GM23248 (cell line): ENCODE measurements around the gene TLE1. TPM values are rescaled to one million over a fixed set of nuclear protein-coding genes. Genes with fewer than 3 reads are reported as not detected.
"Not testable (repeated sequence)": the region's sequence is repeated elsewhere in the genome, so short reads cannot be mapped to it uniquely, and the experiment has no call there.

Experiments used
- DNase-seq: peaks from one replicate; pipeline ENCODE4 v3.0.0-alpha.2; 2015
- H2AFZ ChIP-seq: fragments of 200-600 bp; sonication (generic); 2 replicates; pipeline ENCODE4 v1.6.1; 2016; ENCODE audit warnings: antibody characterized with exemption
- H3F3A ChIP-seq: fragments of 200-600 bp; sonication (generic); 2 replicates; pipeline ENCODE4 v1.6.1; 2016; ENCODE audit warnings: mild to moderate bottlenecking, antibody characterized with exemption, mixed run types; ENCODE audit not compliant: insufficient read depth
- H3K27ac ChIP-seq: fragments of 200-600 bp; sonication (generic); 2 replicates; pipeline ENCODE4 v1.5.1; 2016; ENCODE audit warnings: mild to moderate bottlenecking
- H3K27me3 ChIP-seq: fragments of 200-600 bp; sonication (generic); replicated peaks from 2 replicates; pipeline ENCODE4 v1.6.1; 2016; ENCODE audit warnings: mild to moderate bottlenecking; ENCODE audit not compliant: insufficient read depth
- H3K36me3 ChIP-seq: fragments of 200-600 bp; sonication (generic); 2 replicates; pipeline ENCODE4 v1.6.1; 2016; ENCODE audit warnings: low read depth, mild to moderate bottlenecking
- H3K4me1 ChIP-seq: fragments of 200-600 bp; sonication (generic); 2 replicates; pipeline ENCODE4 v1.6.1; 2016; ENCODE audit warnings: mild to moderate bottlenecking; ENCODE audit not compliant: insufficient read depth
- H3K4me2 ChIP-seq: fragments of 200-600 bp; sonication (generic); one replicate; pipeline ENCODE4 v1.6.1; 2016; ENCODE audit warnings: mild to moderate bottlenecking; ENCODE audit not compliant: unreplicated experiment
- H3K4me3 ChIP-seq: fragments of 200-600 bp; sonication (generic); 2 replicates; pipeline ENCODE4 v1.5.1; 2016; ENCODE audit warnings: mild to moderate bottlenecking
- H3K79me2 ChIP-seq: fragments of 200-600 bp; sonication (generic); 2 replicates; pipeline ENCODE4 v1.6.1; 2016; ENCODE audit warnings: mild to moderate bottlenecking; ENCODE audit not compliant: insufficient read depth
- H3K9ac ChIP-seq: fragments of 200-600 bp; sonication (generic); 2 replicates; pipeline ENCODE4 v1.6.1; 2016; ENCODE audit warnings: mild to moderate bottlenecking
- H3K9me2 ChIP-seq: fragments of 200-600 bp; sonication (generic); 2 replicates; pipeline ENCODE4 v1.6.1; 2016; ENCODE audit warnings: mixed run types, mild to moderate bottlenecking, moderate library complexity; ENCODE audit not compliant: insufficient read depth
- H3K9me3 ChIP-seq: fragments of 200-600 bp; sonication (generic); one replicate; pipeline ENCODE4 v1.6.1; 2017; ENCODE audit warnings: low read depth
- H4K20me1 ChIP-seq: fragments of 200-600 bp; sonication (generic); 2 replicates; pipeline ENCODE4 v1.6.0; 2016; ENCODE audit not compliant: insufficient read depth
- EZH2 ChIP-seq: fragments of 200-600 bp; sonication (generic); IDR thresholded peaks from 2 replicates; pipeline ENCODE4 v1.6.1; 2018; ENCODE audit warnings: antibody characterized with exemption, mild to moderate bottlenecking; ENCODE audit not compliant: insufficient read depth, poor library complexity, severe bottlenecking
- EZH2phosphoT487 ChIP-seq: fragments of 200-600 bp; sonication (generic); IDR thresholded peaks from 2 replicates; pipeline ENCODE4 v1.6.1; 2018; ENCODE audit warnings: antibody characterized with exemption, moderate library complexity, mild to moderate bottlenecking, low read depth; ENCODE audit not compliant: insufficient read depth
- WGBS, 2 experiments: methylation state at CpG; one replicate each; pipeline ENCODE4 v1.1.6; 2015 to 2017; ENCODE audit warnings: low lambda C conversion rate in 2 of 2, low coverage in 1 of 2; ENCODE audit errors: missing lambda C conversion rate in 2 of 2; 5-methylcytosine and 5-hydroxymethylcytosine counted together
- in situ Hi-C: fragments of 300-500 bp; cut with MboI; formaldehyde crosslinking; loops from 2 replicates; pipeline ENCODE4 v1.15.0; 2020
- polyA plus RNA-seq: library from polyadenylated mRNA; unstranded; fragments of >200 nt; fragmentation: Nextera tagmentation; extraction: Ambion mirVana; gene quantifications from 2 replicates; pipeline ENCODE4 v1.2.1, GENCODE V29; 2016
- total RNA-seq: library from RNA; depleted of rRNA; stranded (reverse); fragments of >200 nt; shearing (Covaris generic); gene quantifications from 2 replicates; pipeline ENCODE4 v1.2.3, GENCODE V29; 2014

The TLE1 gene
- total and polyA plus RNA-seq, 2 experiments from 2014 or later: 6.4 to 14.4 TPM

DNA sequence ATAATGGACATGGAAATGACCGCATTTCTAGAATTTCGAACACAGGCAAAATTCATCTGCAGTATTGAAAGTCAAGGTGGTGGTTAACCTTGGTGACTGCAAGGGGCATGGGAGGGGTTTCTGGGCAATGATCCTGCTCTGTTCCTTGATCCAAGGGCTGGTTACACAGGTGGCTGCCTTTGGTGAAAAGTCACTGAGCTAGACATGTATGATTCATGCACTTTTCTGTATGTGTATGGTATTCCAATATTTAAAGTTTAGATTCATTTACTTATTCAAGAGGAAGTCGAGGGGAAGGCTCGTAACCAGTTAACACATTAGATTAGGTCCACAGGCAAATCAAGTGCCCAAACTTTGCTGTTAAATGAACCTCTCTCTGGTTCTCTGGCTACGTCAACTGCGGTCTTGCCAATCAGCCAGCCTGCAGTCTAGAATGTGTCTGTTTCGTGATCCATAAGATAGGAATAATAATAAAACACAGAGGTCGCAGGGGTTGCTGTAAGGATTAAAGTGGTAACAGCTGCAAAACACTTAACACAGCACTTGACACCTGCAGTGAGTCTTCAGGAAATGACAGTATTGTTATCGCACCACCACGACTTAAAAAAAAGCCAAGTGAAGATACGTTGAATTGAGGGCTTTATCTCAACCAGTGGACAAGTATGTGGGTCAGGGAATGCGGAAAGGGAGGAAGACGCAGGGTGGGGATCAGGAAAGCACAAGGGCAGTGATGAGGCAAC is 92.5 kb downstream of the TLE1 start:
- no peak overlapping the region for H2AFZ ChIP-seq
- no peak overlapping the region for H3K4me2 ChIP-seq
- H3F3A ChIP-seq: no peaks in the 10 kb centered on the region
- H3K27ac ChIP-seq: no peak overlapping the region
- no peaks in the 10 kb centered on the region for H4K20me1 ChIP-seq
- in situ Hi-C loops: no loop called here
- H3K9me3 ChIP-seq: no peaks in the 10 kb centered on the region
- H3K4me1 ChIP-seq: no peaks in the 10 kb centered on the region
- no peaks in the 10 kb centered on the region for H3K79me2 ChIP-seq
- TF ChIP-seq EZH2phosphoT487: no peak
- TF ChIP-seq EZH2: no peak
- no peaks in the 10 kb centered on the region for H3K27me3 ChIP-seq
- WGBS, 2 experiments: 92 to 93% methylated on average over 13 of the region's 13 CpGs
- no peaks in the 10 kb centered on the region for H3K36me3 ChIP-seq
- H3K9ac ChIP-seq: no peak overlapping the region
- H3K4me3 ChIP-seq: no peak overlapping the region
- H3K9me2 ChIP-seq: no peaks in the 10 kb centered on the region
- no peak for DNase-seq

DNA sequence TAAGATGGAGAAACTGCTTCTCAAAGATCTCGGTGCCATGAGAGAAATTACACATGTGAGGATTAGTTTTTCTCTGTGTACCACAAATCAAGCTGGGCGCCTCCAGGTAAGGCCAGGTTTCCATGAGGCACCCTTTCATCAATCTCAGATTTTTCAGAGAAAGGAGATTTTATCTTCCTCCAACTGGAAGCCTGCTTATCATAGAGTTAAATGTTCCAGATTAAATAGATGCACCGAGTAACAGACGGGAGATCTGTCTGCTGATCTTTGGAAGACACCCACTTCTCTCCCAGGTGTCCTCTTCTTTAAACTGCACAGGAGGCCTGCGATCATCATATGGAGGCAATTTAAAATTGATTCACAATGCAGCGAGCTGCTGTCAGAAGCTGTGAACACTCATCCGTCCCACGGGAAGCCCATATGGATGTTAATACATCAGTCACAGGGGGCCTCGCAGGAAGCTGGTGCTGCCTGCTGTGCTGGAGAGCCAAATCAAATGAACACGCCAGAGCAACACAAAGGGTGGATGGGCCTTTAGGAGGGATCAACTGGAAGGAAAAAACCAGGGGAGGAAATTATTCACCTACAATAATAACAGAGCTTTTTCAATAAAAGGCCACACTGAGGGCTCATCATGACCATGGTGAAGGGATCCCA is 93.3 kb downstream of the TLE1 start:
- no peak overlapping the region for H3K4me3 ChIP-seq
- no peak for DNase-seq
- H3K4me2 ChIP-seq: no peak overlapping the region
- H3K27ac ChIP-seq: no peak overlapping the region
- no peak overlapping the region for H2AFZ ChIP-seq
- no peaks in the 10 kb centered on the region for H3K27me3 ChIP-seq
- H3K9ac ChIP-seq: no peak overlapping the region
- H4K20me1 ChIP-seq: no peaks in the 10 kb centered on the region
- H3K79me2 ChIP-seq: no peaks in the 10 kb centered on the region
- no peaks in the 10 kb centered on the region for H3K9me2 ChIP-seq
- 81 to 83% methylated on average over 10 of the region's 10 CpGs for WGBS, 2 experiments
- H3K4me1 ChIP-seq: no peaks in the 10 kb centered on the region
- H3K36me3 ChIP-seq: no peaks in the 10 kb centered on the region
- TF ChIP-seq EZH2phosphoT487: no peak
- TF ChIP-seq EZH2: no peak
- H3K9me3 ChIP-seq: no peaks in the 10 kb centered on the region
- in situ Hi-C loops: no loop called here
- no peaks in the 10 kb centered on the region for H3F3A ChIP-seq

DNA sequence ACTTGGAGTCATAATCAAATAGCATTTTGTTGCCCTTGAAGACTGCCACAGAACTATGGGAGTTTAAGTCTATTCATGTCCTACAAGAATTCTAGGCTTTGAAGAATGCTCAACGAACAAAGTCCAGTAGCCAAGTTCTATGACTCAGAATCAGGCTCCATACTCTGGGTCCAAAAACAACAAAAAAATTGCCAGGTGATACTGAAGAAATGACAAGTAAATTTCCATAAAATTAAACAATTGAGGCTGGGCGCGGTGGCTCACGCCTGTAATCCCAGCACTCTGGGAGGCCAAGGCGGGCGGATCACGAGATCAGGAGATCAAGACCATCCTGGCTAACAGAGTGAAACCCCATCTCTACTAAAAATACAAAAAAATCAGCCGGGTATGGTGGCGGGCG is 94.1 kb downstream of the TLE1 start:
- H2AFZ ChIP-seq, H3K9me3 ChIP-seq, H3K27ac ChIP-seq, H3K27me3 ChIP-seq, H3F3A ChIP-seq, DNase-seq, H3K9me2 ChIP-seq, H3K36me3 ChIP-seq, H3K4me2 ChIP-seq, H3K4me1 ChIP-seq, H3K9ac ChIP-seq, H3K79me2 ChIP-seq, H3K4me3 ChIP-seq, H4K20me1 ChIP-seq, in situ Hi-C loops: not testable (repeated sequence)
- WGBS, 2 experiments: 93 to 96% methylated on average over 10 of the region's 10 CpGs

DNA sequence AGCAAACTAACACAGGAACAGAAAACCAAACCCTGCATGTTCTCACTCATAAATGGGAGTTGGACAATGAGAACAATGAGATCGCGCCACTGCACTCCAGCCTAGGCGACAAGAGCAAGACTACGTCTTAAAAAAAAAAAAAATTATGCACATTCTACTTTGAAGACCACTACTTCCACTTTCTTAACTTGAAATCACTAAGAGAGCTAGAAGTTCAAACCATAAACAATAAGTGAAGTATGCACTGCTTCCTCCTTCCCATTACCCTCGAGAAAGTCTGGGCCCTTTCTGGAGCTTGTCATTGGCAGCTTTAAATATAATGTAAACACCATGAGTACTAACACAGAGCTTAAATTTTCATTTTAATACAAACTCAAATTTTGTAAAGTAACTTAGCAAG is 94.9 kb downstream of the TLE1 start:
- 94 to 98% methylated on average over 5 of the region's 5 CpGs for WGBS, 2 experiments
- Histone ChIP-seq H3K79me2 (no peaks in the 10 kb centered on the region), H3K27ac (no peak overlapping the region), H3K36me3 (no peaks in the 10 kb centered on the region), H3K9me3 (no peaks in the 10 kb centered on the region), H3K9me2 (no peaks in the 10 kb centered on the region), H3K4me2 (no peak overlapping the region), H3K27me3 (no peaks in the 10 kb centered on the region), H4K20me1 (no peaks in the 10 kb centered on the region), H3F3A (no peaks in the 10 kb centered on the region), H3K9ac (no peak overlapping the region), H2AFZ (no peak overlapping the region), H3K4me1 (no peaks in the 10 kb centered on the region), H3K4me3 (no peak overlapping the region)
- in situ Hi-C loops: no loop called here
- TF ChIP-seq EZH2 (no peak), EZH2phosphoT487 (no peak)
- DNase-seq: no peak
